NT2/D1 (cell line): ENCODE data around the gene IL36B.

Experiments
- DNase-seq: peaks from one replicate; pipeline ENCODE4 v3.0.0-alpha.2; 2011; ENCODE audit warnings: low read depth, low spot score
- H3K27me3 ChIP-seq: 2 replicates; pipeline ENCODE4 v1.6.0; 2011; ENCODE audit warnings: mild to moderate bottlenecking; ENCODE audit not compliant: insufficient read length, insufficient read depth
- H3K36me3 ChIP-seq: 2 replicates; pipeline ENCODE4 v1.6.1; 2011; ENCODE audit warnings: mild to moderate bottlenecking, low read length, mixed read lengths; ENCODE audit not compliant: insufficient read depth, insufficient read length
- H3K4me1 ChIP-seq: 2 replicates; pipeline ENCODE4 v1.5.1; 2011; ENCODE audit not compliant: insufficient read depth, insufficient read length
- H3K4me3 ChIP-seq: 2 replicates; pipeline ENCODE4 v1.5.1; 2011; ENCODE audit warnings: low read depth; ENCODE audit not compliant: insufficient read length
- H3K9ac ChIP-seq: 2 replicates; pipeline ENCODE4 v1.6.0; 2011; ENCODE audit warnings: low read depth; ENCODE audit not compliant: insufficient read length
- H3K9me3 ChIP-seq: 2 replicates; pipeline ENCODE4 v1.5.1; 2011; ENCODE audit warnings: mild to moderate bottlenecking, low read length; ENCODE audit not compliant: insufficient read depth
- SUZ12 ChIP-seq: IDR thresholded peaks from 2 replicates; pipeline ENCODE4 v1.6.1; 2011; ENCODE audit not compliant: insufficient read length, insufficient read depth; ENCODE audit errors: extremely low read depth
- YY1 ChIP-seq: IDR thresholded peaks from 2 replicates; pipeline ENCODE4 v1.6.1; 2011; ENCODE audit not compliant: insufficient read length, insufficient read depth
- ZNF274 ChIP-seq: IDR thresholded peaks from 2 replicates; pipeline ENCODE4 v1.6.1; 2011; ENCODE audit warnings: mild to moderate bottlenecking, low read depth, low read length

Gene IL36B

GRCh38 chr2:113050921-113051895 lies 1.5 kb downstream of the IL36B start:
- Histone ChIP-seq H3K4me1 (no peaks in the 10 kb centered on the region), H3K4me3 (no peak overlapping the region), H3K9ac (no peak overlapping the region), H3K9me3 (peaks cover 23% of the 10 kb centered on the region; the same call in 1 of the 2 replicates), H3K27me3 (no peaks in the 10 kb centered on the region), H3K36me3 (no peaks in the 10 kb centered on the region)
- DNase-seq: no peak
- TF ChIP-seq YY1 (no peak), ZNF274 (no peak), SUZ12 (no peak)

GRCh38 chr2:113046465-113046864 lies 6.2 kb downstream of the IL36B start:
- H3K36me3 ChIP-seq: no peaks in the 10 kb centered on the region
- no peak overlapping the region for H3K9ac ChIP-seq
- no peaks in the 10 kb centered on the region for H3K27me3 ChIP-seq
- no peaks in the 10 kb centered on the region for H3K9me3 ChIP-seq
- no peak for TF ChIP-seq SUZ12
- TF ChIP-seq YY1: no peak
- TF ChIP-seq ZNF274: no peak
- H3K4me3 ChIP-seq: no peak overlapping the region
- DNase-seq: no peak
- no peaks in the 10 kb centered on the region for H3K4me1 ChIP-seq

GRCh38 chr2:113041871-113042270 lies 10.8 kb downstream of the IL36B start:
- no peak for DNase-seq
- Histone ChIP-seq H3K9me3 (no peaks in the 10 kb centered on the region), H3K4me1 (no peaks in the 10 kb centered on the region), H3K9ac (no peak overlapping the region), H3K36me3 (no peaks in the 10 kb centered on the region), H3K27me3 (no peaks in the 10 kb centered on the region), H3K4me3 (no peak overlapping the region)
- TF ChIP-seq ZNF274 (no peak), YY1 (no peak), SUZ12 (no peak)

- Histone ChIP-seq H3K27me3 (no peaks in the 10 kb centered on the region), H3K36me3 (no peaks in the 10 kb centered on the region), H3K9me3 (no peaks in the 10 kb centered on the region), H3K4me1 (no peaks in the 10 kb centered on the region), H3K9ac (no peak overlapping the region), H3K4me3 (no peak overlapping the region)
- DNase-seq: no peak
- TF ChIP-seq YY1 (no peak), ZNF274 (no peak), SUZ12 (no peak)
Measured at GRCh38 chr2:113039719-113040118, 12.9 kb downstream of the IL36B start.

GRCh38 chr2:113039158-113039557 lies 13.5 kb downstream of the IL36B start:
- no peak overlapping the region for H3K9ac ChIP-seq
- no peak overlapping the region for H3K4me3 ChIP-seq
- TF ChIP-seq SUZ12: no peak
- no peak for TF ChIP-seq YY1
- no peak for TF ChIP-seq ZNF274
- H3K9me3 ChIP-seq: no peaks in the 10 kb centered on the region
- no peaks in the 10 kb centered on the region for H3K4me1 ChIP-seq
- H3K27me3 ChIP-seq: no peaks in the 10 kb centered on the region
- no peaks in the 10 kb centered on the region for H3K36me3 ChIP-seq
- DNase-seq: no peak

DNA sequence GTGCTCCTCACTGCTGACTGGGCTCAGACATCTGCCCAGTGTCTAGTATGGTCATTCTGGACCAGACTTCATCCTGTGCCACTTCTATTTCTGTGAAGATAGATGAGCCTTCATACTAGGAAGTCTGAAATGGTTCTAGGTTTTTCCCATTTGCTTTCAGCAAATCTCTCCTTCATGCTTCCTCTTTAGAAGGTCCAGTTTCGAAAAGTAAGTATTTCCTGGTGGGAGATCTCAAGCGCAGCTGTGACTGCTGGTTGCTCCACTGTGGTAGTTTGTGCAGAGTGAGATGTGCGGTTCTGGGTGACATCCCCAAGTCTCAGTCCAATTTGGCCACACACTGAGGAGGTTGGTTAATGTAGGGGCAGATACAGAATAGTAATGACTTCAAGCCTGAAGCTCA lies 14.4 kb downstream of the IL36B start:
- TF ChIP-seq ZNF274 (no peak), YY1 (no peak), SUZ12 (no peak)
- Histone ChIP-seq H3K36me3 (no peaks in the 10 kb centered on the region), H3K4me1 (no peaks in the 10 kb centered on the region), H3K4me3 (no peak overlapping the region), H3K27me3 (no peaks in the 10 kb centered on the region), H3K9ac (no peak overlapping the region), H3K9me3 (no peaks in the 10 kb centered on the region)
- DNase-seq: no peak

GRCh38 chr2:113036763-113037162 lies 15.9 kb downstream of the IL36B start:
- Histone ChIP-seq H3K4me1 (no peaks in the 10 kb centered on the region), H3K27me3 (no peaks in the 10 kb centered on the region), H3K9ac (no peak overlapping the region), H3K36me3 (no peaks in the 10 kb centered on the region), H3K4me3 (no peak overlapping the region), H3K9me3 (no peaks in the 10 kb centered on the region)
- TF ChIP-seq ZNF274: no peak
- TF ChIP-seq SUZ12: no peak
- no peak for TF ChIP-seq YY1
- DNase-seq: no peak
